Caki2 (cell line): Measurements from ENCODE around the gene TENT5C. TPM values are rescaled to one million over a fixed set of nuclear protein-coding genes. Genes with fewer than 3 reads are reported as not detected.

Experiments
- DNase-seq: peaks from one replicate; pipeline ENCODE4 v3.0.0-alpha.2; 2015; ENCODE audit warnings: low read depth
- in situ Hi-C: cut with HindIII; loops from 2 replicates; pipeline ENCODE4 v1.10.0; 2016; ENCODE audit warnings: low sequenced_read_pairs, low pct_unique_long_range_greater_than_20kb, mixed read lengths
- total RNA-seq: library from RNA; depleted of rRNA; stranded (reverse); fragments of >200 nt; shearing (Covaris generic); gene quantifications from 2 replicates; pipeline ENCODE4 v1.2.3, GENCODE V29; 2014; ENCODE audit warnings: low replicate concordance

Gene TENT5C
- total RNA-seq, 1 experiment from 2014 or later: 0.07 TPM

DNA sequence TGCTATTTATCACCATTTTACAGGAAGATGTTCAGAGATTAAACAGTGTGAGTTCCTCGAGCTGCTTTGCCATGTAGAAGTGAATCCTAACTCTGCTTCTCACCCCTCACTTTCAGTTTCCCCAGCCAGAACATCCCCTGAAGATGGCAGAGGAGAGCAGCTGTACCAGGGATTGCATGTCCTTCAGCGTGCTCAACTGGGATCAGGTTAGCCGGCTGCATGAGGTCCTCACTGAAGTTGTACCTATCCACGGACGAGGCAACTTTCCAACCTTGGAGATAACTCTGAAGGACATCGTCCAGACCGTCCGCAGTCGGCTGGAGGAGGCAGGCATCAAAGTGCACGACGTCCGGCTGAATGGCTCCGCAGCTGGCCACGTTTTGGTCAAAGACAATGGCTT lies 16.9 kb downstream of the TENT5C start:
- in situ Hi-C loops: no loop called here
- DNase-seq: no peak

- in situ Hi-C loops: no loop called here
- no peak for DNase-seq
These were observed 17.3 kb downstream of the TENT5C start for GRCh38 chr1:117623141-117623540.

- in situ Hi-C loops: no loop called here
- no peak for DNase-seq
These were observed 17.9 kb downstream of the TENT5C start for GRCh38 chr1:117623698-117624097.

DNA sequence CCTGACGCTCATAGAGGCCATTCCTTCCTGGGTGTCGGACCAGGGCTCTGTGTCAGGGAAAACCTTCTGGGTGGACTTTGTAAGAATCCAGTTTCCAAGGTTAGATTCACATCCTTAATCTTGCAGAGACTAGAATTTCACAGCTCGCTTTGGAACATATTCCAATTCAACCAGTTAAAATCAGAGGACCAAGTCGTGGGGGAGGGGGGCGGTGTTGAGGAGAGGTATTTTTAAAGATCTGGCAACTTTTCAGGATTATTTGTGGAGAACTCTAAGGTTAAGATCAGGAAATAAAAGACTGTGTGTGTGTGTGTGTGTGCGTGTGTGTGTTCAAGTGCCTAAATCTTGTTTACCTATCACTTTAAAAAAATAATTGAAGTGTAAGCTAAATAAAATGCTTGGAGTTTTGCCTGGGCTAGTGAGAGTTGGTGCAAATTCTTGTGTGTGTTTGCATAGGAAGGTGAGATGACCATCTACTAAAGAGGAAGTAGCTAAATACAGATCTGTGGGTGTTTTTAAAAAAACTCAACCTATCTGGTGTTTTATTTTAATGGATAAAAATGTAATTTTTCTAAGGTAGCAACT lies 21.8 kb downstream of the TENT5C start:
- DNase-seq: no peak
- in situ Hi-C loops: no loop called here

DNA sequence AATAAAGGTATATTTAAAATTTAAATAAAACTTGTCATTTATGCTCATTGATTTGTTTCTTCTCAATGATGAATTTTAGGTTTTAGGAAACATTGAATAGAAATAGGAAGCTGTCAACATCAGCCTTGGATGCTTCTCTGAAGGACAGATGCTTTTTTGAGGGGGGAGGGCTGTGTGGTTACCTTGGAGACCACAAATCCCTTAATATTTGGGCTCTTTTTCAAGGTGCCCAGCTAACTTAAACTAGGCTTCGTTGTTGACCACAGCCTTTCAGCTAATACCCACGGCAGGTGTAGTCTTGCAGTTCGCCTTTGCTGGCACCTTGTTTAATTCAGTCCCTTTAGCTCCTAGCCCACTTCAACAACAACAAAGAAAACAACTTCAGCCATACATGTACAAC lies 22.5 kb downstream of the TENT5C start:
- in situ Hi-C loops: no loop called here
- DNase-seq: no peak

- in situ Hi-C loops: no loop called here
- DNase-seq: no peak
These were observed 24.0 kb downstream of the TENT5C start for GRCh38 chr1:117629625-117630422.

DNA sequence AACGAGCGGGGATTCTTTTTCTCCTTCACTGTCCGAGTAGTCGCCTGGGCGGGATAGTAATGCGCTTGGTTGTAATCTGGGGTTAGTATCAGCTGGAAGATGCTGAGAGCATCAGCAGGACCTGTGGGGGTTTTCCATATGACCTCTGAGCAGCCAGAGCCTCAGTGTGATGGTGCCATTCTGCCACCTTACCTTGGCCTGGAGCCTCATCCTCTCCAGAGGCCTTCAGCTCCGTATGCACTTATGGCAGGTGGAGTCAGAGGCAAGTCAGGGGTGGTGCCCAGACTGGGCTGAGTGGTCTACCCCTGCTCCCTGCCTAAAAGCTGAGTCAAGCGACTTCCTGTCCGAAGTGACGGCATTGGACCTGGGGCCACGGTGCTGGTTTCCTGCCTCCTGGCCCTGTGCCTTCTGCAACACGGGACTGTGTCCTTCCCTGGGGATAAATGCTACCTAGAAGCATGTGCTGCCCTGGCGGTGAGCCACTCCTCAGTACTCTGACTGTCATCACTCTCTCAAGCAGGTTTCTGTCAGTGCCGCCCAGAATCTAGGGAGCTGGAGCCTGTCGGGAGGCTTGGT lies 24.7 kb downstream of the TENT5C start:
- no peak for DNase-seq
- in situ Hi-C loops: no loop called here

DNA sequence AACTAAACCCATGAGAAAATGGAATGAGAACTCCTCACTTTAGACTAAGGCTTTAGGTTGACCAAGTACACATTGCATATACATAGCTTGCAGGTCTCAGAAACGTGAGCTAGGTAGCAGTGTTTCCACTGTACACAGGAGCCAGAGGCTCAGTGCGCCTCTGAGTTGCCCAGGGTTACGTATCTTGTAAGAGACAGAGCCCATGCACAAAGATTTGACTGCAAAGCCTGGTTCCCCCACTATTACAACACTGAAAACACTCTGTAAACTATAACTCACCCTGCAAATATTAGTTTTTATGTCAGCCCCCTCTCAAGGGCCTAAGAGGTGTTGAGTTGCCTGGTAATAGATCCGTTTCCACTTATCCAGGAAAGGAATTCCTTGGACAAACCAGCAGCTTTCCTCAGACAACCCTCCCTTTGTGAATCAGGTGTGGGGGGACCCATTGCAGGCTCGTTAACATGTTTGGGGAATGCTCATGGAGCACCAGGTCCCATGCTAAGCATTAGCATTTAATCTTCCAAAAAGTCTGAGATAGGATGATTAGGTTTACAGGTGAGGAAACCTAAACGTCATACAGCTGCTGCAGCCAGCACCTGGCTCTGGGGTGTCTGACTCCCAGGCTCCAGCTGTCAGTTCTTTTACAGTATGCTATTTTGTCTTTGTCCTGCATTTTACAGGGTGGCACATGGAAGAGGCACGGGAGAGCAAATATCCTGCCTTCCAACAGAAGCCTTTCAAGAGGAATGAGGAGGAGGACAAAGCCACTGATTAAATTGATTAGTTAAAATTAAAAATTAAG lies 25.7 kb downstream of the TENT5C start:
- in situ Hi-C loops: no loop called here
- no peak for DNase-seq

DNA sequence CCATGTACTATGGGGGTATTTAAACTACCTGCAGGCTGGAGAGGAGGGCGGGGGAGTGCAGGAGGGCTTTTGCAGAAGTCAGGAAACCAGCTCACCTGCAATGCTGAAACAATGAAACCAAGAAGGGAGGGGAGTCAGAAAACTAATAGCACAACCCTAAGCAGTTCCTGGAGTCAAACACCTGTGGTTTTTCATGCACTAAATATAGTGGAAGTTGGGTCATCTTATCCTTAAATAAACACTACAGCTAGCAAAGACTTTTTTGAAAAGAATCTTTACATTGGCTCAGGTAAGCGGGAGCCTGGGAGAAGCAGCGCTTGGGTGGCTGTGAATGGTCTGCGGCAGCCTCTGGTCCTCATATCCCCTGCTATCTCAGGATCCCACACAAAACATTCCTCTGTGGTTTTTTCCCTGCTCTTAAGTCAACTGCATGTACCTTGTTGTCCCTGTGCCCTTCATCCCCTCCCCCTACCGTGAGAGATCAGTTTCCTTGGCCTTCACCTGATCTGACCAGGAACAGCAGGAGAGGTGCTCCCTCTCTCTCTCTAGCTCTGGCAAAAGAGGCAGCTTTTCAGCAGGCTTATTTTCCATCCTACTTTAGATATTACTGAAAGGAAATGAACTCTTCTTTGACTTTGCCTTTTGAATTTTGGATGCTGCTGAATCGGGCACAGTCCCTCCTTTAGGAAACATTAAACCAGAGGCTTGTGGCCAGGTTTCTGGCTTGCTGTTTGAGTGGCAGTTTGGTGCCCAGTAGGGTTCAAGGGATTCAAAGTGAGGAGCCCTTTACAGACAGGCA lies 26.6 kb downstream of the TENT5C start:
- in situ Hi-C loops: no loop called here
- DNase-seq: no peak

GRCh38 chr1:117633068-117633345 lies 27.2 kb downstream of the TENT5C start:
- no peak for DNase-seq
- in situ Hi-C loops: no loop called here

DNA sequence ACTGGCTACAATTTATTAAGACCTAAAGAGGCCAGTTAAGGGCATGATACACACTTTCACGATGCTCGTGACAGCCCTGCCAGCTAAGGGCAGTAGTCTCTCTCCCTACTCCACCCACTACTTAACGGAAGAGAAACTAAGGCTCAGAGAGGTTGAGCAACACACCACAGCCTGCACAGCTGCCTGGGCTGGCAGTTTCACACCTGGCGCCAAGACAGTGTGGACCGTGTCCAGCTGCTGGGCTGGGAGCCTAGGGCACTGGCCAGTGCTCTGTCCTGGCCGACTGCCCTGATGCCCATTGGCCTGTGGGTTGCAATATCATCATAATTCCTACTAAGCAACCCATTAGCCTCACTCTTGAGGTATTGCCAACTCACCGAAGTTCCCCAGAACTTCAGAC lies 27.6 kb downstream of the TENT5C start:
- DNase-seq: no peak
- in situ Hi-C loops: no loop called here

GRCh38 chr1:117633936-117634335 lies 28.1 kb downstream of the TENT5C start:
- in situ Hi-C loops: no loop called here

DNA sequence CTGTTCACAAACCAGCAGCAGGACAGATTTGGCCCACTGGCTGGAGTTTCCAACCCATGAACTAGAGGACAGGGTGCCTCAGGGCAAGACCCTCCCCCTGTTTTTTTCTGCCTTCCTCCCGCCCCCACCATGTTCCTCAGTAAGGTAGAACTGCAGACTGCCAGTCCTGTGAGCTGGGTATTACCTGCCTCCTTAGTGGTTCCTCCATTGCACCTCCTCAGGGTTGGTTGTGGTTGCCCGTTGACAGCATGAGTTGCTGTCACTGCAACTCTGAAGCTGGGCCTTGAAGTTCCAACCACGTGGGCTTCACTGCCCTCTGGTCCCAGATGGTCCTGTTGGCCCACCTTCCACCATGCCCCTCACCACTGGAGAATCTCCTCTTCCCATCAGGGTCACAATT lies 28.8 kb downstream of the TENT5C start:
- DNase-seq: no peak
- in situ Hi-C loops: no loop called here

More at GRCh38 chr1:117633936-117634335, 28.1 kb downstream of the TENT5C start:
- no peak for DNase-seq

DNA sequence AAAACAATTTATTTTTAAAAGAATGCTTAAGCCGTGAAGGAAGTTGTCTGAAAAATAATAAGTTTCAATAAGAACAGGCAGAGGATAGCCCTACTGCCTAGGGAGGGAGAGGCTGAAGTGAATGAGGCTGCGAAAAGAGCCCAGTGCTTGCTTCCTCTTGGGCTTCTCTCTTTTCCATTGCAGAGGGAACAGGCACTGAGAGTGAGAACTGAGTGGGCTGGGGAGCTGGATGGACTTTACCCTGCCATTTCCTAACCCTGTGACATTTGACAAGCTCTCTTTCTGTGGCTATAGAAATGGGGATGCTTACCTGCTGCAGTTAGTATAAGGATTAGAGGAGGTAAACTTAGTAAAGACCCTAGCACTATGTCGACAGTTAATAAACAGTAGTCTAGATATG lies 30.0 kb downstream of the TENT5C start:
- in situ Hi-C loops: no loop called here
- DNase-seq: no peak

DNA sequence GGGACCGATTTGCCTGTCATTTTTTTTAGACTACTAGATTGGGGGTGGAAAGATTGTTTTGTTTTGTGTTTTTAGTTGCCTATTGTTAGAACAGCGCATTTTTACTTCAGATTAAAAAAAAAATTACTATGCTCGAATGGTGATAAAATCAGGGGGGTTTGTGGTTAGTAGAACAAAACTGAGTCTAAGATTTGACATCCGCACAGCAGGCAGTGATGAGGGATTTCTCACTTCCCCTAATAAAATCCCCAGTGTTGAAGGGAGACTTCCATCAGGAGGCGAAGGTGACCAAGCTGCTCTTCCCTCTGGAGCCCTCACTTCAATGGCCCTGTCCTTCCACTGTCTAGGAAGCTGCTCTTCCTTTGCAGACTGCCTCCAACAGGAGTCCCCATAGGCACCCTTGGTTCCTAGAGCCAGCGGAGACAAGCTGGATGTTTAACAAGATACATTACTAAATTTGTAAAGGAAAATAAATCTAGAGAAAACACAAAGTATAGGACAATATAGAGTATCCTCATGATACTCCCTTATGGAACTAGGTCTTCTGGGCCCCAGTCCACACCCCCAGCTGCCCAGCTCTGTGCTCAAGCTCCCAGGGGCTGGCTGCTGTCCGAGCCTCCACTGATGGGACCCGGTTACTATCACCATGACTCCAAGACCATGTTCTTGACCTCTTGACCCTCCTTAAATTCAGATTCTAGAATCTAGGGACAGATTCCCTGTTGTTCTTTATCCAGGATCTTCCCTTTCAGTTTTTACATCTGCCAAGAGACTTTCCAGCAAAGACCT lies 31.0 kb downstream of the TENT5C start:
- no peak for DNase-seq
- in situ Hi-C loops: no loop called here

GRCh38 chr1:117638141-117638540 lies 32.3 kb downstream of the TENT5C start:
- in situ Hi-C loops: no loop called here
- DNase-seq: no peak

DNA sequence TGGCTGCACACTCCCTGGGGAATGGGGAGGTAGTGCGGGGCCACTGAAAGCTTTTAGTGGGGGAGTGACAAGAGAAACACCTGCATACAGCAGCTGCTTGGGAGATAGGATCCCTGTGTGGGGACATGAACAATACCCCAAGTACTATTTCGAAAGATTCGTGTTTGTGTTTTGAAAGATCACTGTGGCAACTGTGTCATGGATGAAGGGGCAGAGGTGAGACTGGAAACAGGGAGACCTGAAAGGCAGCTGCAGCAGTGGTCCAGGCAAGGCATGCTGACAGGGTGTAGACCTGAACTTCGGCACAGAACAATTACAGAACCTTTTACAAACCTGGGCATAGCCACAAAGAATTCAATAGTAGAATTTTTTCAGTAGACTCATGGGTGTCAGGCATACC lies 32.9 kb downstream of the TENT5C start:
- in situ Hi-C loops: no loop called here

DNA sequence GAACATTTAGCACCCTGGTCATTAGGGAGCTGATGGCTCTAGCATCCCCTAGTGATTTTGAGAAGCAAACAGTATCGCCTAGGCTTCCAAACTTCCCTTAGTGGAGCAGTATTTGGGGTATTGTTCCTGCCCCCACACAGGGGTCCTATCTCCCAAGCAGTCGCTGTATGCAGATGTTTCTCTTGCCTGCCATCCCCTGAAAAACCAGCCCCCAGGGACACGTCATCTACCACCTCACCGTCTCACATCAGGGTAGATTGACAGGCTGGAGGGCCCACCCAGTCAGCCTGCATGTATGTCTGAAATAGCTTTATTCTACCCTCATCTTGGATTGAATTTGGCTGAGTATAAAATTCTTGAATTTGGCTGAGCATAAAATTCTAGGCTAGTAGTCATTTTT lies 33.9 kb downstream of the TENT5C start:
- DNase-seq: no peak
- in situ Hi-C loops: no loop called here

More for the DNA sequence above, 32.9 kb downstream of the TENT5C start:
- DNase-seq: no peak
